Activated T-cell treated with anti-CD3 and anti-CD28 coated beads, Interleukin-2, amount 50 U/mL, for 48 hours (primary cell): ENCODE data around the gene CAV2.

Source experiments
- DNase-seq, 2 experiments: peaks; one replicate each; pipeline ENCODE4 v3.0.0-alpha.2; 2020

CAV2 gene

DNA sequence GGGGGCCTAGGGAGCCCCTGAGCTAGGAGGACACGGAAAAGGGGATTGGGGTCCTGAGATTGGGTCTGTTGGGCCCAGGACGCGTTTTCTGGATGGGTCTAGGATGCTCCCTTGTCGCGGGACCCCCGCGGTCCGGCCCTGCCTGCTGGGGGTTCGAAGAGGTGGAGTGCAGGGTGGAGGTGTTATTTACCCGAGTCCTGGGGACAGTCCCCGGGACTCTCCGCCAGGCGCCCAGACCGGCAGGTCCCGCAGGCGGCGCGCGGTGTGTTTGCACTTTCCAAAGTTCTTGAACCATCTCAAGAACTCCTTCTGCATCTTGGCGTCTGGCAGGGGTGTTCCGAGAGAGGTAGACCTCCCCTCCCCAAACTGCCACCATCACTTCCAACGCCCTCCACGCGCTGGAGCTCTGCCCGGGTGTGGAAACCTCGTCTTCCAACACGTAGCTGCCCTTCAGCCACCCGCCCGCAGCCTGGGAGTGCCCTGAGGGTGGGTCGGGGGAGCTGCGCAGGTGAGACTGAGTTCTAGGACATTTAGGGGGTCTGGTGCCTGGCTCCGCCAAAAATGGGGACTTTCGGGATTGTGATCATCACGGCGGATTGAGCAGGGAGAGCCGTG, 25.9 kb downstream of the CAV2 start:
- DNase-seq: peak; percentile 50 to 59

DNA sequence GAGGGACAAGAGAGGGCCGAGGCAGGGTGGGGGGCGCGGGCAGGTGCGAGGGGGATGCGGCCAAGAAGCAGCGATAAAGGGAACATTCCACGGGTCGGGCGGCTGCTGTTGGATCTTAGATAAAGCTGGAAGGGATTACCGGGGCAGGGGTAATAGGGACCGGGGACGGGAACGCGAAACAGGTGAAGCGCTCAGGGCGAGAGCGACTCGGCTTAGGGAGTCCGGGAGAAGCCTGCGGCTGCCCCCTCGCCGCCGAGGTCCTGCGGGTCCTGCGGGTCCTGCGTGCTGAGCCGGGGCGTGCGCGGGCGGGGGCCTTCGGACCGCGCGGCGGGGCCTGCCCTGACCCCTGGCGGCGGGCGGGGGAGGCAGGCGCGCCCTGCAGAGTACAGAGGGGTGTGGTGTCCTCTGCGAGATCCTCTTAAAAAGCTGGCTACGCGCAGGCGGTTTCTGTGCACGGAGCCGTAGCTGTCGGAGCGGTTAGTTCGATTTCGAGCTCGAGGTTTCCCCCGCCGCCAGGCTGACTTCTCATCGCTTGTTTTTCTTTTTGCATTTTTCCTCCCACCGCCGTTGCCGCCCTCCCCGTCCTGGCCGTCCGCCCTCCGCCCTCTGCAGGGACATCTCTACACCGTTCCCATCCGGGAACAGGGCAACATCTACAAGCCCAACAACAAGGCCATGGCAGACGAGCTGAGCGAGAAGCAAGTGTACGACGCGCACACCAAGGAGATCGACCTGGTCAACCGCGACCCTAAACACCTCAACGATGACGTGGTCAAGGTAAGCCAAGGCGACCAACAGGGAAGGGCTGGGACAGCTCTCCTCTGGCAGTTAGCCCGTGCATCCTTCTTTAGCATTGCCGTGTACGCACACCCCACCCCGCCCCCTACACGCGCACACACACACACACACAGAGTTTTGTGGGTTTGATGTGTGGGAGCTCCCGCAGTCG, 26.6 kb downstream of the CAV2 start:
- DNase-seq: peak; percentile 70 to 78

DNA sequence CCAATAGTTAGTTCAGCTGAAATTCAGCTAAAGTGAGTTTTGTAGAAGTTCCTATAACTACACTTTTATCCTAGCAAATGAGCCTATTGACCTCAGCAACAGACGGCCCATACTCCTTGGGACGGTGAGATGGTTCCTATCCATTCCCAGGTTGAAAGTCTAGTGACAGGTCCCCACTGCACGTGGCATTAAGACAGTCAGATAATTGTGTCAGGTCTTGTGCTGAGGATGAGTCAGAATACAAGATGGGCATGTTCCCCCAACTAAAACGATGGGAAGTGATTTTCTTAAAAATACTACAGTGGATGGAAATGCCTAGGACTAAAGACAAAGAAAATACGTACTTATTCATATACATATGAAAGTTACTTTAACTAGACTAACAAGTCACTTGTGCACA, 27.4 kb downstream of the CAV2 start:
- no peak for DNase-seq

DNA sequence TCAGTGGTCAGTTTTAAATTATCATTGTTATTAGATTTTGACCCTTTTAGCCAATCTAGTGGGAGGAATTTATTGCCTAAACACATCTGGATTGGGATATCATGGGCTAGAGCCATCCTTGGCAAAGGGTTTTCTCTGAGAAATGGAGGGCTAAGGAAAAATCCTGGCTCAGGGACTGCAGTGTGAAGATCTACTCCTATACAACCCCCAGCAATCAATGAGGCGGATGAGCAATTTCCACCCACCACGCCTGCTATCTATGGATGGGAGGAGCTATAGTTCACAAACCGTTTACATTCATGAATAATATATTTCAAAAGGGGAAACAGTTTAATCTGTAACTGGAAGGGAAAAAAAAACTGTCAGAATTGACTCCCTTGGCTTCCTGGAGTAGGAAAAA, 28.0 kb downstream of the CAV2 start:
- DNase-seq: no peak

DNA sequence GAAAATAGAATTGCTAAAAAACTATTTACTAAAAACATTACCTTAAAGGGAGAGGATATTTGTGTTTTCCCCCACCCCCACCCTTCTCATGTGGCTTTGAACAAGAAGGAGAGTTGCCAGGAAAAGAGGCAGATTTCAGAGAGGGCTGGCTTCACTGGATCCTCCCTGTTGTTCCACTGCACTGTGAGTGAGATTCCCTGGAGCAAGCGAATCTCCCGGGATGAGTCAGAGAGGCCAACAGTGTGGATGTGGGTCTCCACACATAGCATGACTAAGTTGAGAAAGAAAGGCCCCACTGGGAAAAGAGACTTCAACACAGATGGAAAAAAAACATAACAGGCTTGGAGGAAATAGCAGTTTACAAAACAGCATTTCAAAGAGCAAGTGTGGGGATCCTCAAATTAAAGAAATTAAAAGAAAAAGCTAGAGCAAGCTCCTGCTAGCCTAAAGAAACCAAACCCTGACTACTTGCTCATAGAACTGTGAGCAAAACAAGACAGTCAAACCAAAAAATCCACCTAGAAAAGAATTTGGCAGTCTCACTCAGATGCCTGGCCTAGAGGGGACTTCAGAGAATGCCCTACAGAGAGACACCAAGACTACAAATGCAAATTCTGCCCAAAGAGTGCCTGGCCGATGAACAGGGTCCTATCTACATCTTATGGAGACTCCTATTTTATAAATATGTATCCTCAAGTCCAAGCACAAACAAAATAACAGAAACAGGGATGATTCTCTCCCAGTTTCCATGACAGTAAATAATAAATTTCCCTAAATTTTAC, 28.7 kb downstream of the CAV2 start:
- no peak for DNase-seq

DNA sequence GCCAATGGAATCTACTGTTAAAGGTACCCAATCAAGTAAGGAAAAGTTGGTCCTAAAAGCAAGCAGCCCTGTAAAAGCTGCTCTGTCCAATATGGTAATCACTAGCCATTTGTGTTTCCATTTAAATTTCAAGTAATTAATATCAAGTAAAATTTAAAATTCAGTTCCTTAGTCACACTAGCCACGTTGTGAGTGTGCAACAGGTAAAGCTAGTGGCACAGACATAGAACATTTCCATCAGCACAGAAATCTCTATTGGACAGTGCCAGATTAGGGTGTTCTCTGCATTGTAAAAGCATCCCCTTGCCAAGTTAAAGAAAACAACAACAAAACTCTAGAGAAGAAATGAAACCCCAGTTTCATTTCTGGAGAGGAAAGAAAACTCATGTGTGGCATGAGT, 29.7 kb downstream of the CAV2 start:
- DNase-seq: no peak

DNA sequence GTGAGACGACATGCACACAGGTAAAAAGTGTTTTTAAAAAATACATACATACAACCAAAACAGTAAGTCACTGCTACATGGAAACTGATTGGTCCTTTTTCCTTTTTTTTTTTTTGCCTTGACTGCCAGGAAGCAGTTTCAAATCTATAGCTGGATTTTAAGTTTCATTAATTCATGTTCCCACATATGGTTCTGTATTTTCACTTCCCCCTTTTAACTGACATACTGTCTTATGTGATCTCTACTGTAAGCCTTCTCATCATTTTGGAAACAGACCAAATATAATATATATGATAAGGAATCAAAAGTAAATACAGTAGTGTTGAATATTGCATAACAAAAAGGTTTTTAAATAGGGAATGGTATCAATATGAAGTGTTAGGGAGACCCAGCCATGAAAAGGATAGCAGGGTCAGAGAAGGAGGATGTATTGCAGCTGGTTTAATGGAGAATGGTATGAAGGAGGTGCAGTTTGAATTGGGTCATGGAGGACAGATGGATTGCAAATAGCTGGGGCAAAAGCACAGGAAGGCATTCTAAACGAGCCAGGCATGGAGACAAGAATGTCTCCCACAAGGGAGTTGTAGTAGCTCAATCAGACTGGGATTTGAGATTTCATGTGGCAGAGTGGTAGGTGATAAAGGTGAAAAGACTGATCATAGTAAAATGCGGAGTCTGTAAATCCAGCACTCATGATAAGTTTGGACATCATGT, 30.7 kb downstream of the CAV2 start:
- DNase-seq: no peak

DNA sequence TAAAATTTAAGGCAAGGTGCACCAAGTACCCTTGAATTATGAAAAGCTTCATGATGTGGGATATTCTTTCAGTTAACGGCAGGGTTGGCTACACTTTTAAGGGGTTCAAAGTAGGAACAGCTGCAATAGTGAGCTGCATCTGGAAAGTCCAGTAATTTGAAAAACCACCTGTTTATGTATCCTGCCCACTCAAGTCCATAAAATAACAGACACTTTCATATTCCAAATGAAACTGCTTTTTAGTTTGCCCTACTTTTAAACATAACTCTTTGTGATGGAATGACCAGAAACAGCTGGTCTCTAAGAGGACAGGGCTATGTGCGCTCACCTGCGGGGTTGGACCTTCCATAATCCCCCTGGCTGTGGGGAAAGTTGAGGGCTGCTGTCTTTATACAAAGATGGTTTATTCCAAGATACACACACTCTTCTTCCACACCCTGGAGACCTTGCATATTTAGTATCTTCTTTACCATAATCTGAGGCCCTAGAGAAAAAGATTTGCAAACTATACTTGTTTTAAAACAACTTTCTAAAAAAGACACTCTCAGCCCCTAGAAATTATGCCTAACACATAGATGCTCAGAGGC, 32.7 kb downstream of the CAV2 start:
- DNase-seq: no peak

DNA sequence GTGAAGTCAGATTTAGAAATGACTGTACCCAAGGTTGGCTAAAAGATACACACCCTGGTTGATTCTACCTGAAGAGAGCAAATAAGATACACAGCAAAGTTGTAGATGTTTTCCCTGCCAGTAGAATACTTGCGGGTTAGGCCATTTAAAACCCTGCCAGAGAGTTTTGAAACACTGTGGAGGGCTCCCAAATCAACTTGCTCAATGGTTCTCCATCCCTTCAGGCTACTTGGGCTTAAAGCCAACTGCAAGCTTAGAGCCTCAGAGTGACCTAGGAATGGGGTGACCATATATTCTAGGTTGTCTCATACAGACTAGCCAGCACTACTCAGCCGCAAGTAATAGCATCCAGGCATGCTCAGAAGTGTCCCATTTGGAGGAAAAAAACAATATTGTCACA, 35.3 kb downstream of the CAV2 start:
- no peak for DNase-seq

DNA sequence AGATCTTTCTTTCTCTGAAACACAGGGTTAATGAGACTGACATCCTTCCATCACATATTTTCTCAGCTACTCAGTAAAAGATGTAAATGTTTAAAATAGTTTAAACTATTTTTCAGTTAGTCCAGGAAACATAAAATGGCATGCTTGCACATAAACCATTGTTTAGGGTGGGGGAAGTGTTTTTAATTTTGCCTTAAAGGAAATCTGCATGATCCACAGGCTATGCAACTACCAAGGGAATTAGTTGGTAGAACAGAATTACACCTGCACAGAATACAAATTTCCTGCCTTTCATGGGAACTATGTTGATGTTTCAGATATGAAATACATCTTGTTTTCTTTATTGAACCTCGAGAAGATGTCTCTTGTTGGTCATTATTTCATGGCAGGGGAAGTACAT, 35.9 kb downstream of the CAV2 start:
- DNase-seq: no peak

DNA sequence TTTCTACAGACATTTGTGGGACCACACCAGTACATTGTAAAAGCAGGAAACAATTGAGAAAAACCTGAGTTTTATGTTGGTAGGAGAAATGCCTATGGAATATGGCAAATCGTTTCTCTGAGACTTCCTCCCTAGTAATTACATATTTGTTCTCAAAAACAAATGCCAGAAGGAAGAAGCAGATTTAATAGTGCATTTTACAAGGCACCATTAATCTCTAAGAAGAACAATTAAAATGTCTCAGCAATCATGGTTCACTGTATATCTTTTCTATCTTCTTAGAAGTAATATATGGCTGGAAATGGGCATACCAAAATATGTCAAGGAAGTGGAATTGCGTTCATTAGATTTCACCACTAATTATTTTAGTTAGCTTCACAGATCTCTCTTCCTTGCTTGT, 38.6 kb downstream of the CAV2 start:
- DNase-seq: no peak

DNA sequence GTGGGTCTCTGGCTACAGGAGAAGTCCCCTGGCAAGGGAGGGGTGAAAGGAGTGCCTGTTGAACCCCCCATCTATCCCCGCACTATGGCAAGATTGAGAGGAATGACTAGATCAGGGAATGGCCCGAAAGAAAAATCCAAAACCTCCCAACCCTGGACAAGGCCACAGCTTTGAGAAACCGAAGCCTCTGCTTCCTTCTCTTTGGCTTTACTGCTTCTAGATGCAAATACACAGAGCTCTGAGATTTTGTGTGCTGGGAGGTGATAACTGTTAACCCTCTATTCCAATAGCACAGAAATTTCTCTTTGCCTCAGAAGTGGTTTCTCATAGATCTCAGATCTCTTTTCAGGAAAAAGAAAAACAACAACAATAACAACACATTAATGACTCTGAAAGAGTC, 40.3 kb downstream of the CAV2 start:
- no peak for DNase-seq

DNA sequence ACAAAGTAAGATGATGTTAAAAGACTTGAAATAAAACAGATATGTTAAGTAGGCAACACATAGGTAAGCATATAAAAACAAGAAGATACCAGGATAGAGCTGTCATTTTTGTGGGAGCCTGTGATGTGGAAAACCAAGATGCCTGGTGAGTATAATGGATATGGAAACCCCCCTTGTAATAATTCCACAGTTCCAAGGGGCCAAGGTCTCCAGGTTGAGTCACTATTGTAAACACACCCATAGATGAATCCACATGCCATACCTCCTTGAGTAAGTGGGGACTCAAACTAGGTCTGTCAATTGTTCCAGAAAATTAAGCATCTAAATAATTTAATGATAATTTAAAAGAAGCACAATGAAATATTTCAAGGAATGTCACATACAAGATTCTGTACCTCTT, 41.2 kb downstream of the CAV2 start:
- DNase-seq: no peak

DNA sequence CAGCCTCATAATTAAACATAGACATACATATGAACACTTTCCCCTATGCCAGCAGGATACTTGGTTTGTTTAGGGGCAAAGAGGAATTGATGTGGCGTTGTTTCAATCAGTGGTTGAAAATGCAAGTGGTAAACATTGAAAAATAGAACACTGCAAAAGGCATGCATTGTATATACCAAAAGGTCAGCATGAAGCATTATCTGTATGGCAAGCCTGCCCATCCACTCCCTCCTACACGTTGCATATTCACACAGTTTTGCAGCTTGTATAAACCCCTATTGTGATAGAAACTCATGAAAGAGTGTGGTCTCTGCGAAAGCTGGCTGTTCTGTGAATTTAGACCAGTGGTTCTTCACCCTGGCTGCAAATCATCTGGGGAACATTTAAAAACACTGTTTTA, 42.4 kb downstream of the CAV2 start:
- no peak for DNase-seq

DNA sequence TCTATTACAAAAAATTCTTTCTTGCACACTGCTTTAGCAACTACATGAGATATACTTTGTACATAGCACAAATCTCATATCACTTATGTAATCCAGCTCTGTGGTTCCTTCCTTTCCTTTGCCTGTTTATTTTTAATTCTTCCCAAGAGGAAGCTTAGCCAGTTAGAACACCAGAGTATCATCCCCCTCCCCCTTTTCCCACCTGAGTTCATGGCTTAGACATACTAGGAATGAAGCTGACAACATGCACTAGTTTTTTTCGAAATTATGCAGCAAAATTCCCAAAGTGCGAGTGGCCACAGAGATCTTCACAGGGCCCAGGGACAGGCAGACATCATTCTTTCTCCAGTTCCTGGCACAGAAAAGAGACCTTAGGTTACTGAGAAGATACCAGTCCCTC, 43.1 kb downstream of the CAV2 start:
- DNase-seq: no peak

DNA sequence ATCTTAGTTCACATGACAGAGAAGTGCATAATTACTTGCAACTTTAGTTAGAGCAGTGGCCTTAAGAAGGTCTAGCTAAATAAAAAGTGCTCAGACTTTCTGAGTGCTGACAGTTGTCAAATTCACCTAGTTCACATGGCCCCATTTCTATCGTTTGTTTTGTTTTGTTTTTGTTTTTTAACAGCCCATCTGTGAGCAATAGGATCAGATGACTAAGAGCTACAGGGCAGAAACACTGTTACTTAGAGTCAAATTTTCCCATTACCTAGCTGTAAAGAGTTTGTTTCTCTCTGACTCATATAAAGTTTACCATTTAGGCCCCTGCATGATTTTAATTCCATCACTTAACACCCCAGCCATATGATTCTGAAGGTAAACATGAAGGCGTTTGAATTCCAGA, 44.1 kb downstream of the CAV2 start:
- no peak for DNase-seq

DNA sequence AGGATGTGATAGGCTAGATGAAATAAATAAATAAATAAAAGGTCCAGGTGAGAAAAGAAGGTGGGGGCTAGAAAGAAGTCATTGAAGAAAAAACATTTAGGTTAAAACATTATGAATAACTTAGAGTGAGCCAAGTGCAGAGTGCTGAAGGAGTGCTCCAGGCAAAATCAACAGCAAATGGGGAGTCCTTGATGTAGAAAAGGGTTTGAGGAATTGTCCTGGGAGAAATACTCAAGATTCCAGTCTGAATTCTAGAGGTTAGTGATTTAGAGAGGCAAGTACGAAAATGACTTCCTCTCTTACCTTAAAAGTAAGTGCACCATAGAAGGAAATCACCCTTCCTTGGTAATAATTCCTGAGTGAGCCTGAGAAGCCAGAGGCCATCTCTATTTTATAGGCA, 44.9 kb downstream of the CAV2 start:
- no peak for DNase-seq

DNA sequence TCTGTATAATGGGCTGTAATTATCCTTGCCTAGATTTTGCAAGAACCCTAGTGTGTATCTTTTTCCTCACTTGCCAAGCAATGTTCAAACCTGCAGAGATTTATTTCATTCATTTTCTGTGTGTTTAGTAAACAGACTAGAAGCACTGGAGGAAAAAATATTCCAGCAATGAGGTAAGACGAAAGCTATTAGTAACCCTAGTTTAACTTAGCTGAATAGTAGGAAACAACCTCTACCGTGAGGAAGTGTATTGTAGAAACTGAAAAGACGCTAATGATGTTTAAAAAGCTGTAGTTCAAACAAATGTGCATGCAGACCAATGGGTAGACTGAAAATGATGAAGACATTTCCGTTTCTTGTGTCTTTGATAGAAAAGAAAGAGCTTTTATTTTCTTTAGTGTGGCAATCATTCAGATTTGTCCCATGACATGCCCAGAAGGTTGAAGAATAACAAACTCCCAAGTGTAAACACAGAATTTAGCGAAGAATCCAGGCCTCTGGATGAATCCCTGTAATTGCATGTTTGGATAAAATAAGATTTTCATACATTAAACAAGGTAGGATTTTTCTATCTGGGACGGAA, 46.0 kb downstream of the CAV2 start:
- DNase-seq: no peak

DNA sequence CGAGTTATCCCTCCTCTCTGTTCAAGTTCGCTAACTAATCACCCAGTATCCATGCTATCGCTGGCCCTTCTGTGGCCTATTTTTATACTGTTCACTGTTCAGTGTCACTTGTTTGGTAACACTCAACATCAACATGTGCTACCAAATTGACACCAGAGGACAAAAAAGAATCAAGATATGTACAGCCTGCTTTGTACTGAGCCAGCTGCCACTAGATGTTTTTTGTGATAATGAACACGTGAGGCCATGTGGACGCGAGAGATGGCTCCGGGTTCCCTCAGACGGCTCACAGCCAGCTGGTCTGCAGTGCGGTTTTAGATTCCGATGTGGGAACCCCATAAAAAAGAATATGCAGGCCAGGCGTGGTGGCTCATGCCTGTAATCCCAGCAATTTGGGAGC, 46.5 kb downstream of the CAV2 start:
- DNase-seq: no peak

DNA sequence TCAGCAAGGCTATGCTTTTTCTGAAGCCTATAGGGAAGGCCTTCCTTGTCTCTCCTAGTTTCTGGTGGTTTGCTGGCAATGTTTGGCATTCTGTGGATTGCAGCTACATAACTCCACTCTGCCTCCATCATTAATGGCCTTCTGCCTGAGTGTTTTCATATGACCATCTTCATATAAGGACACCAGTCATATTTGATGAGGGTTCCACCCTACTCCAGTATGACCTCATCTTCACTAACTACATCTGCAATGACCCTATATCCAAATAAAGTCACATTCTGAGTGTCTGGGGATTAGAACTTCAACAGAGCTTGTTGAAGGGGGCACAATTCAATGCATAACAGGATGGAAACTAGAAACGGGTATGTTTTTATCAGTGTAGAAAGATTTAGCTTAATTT, 47.4 kb downstream of the CAV2 start:
- no peak for DNase-seq

DNA sequence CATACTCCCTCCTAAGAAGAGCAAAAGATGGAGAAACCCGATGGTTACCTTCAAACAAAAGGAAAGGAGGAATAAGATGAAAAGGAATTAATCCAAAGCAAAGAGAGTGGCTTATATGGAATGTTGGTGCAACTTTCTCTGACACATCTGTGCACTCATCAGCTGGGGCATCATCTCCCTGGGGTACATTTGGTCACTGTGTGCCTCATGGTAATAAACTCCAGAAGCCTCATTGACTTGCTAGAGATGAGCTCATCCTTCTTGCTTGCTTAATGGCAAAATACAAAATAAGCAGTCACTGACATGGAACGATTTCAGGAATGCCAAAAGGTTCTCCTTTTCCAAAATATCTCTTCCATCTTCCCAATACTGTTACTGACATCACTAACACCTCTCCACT, 47.8 kb downstream of the CAV2 start:
- DNase-seq: no peak

DNA sequence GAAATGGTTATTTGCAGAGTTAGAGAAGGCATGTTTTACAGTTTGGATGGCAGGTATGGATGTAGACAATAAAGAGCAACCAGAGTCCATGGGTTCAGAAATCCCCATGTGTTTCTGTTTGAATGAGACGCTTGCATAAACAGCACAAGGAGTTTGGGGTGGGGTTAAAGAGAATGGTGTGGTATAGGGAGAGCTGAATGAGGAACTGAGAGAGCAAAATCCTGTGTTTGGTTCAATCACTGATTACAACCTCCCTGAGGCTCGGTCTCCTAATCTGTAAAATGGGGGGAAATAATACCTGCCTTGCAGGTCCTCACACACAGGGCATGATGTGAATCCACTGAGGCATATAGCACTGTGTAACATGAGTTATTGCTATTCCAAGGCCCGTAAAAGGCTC, 49.0 kb downstream of the CAV2 start:
- DNase-seq: no peak
